Esophagus muscularis mucosa (tissue), 4 donors: ENCODE measurements around the gene HID1. TPM values are rescaled to one million over a fixed set of nuclear protein-coding genes. Genes with fewer than 3 reads are reported as not detected.

ENCODE experiments used
- DNase-seq: peaks from one replicate; pipeline ENCODE4 v3.0.0-alpha.2; 2017; ENCODE audit errors: extremely low spot score
- H3K27ac ChIP-seq, 4 donors: fragments of 200-600 bp; sonication (generic); replicated peaks in 1 of 4; 1 replicate in 3 of 4; 2 replicates in 1 of 4; pipeline ENCODE4 v1.5.1; 2016 to 2019; ENCODE audit warnings: mild to moderate bottlenecking in 1 of 4
- H3K27me3 ChIP-seq, 4 donors: fragments of 200-600 bp; sonication (generic); one replicate each; pipeline versions ENCODE4 v1.5.1 to v1.6.0; 2016 to 2019
- H3K36me3 ChIP-seq, 4 donors: fragments of 200-600 bp; sonication (generic); one replicate each; pipeline ENCODE4 v1.5.1; 2016 to 2019
- H3K4me1 ChIP-seq, 4 donors: fragments of 200-600 bp; sonication (generic); one replicate each; pipeline ENCODE4 v1.5.1; 2016 to 2019
- H3K4me3 ChIP-seq, 4 donors: fragments of 200-600 bp; sonication (generic); 1 replicate in 2 of 4; 2 replicates in 2 of 4; pipeline ENCODE4 v1.5.1; 2016 to 2019; ENCODE audit warnings: mild to moderate bottlenecking in 4 of 4, moderate library complexity in 1 of 4
- H3K9me3 ChIP-seq, 4 donors: fragments of 200-600 bp; sonication (generic); 1 replicate in 3 of 4; 2 replicates in 1 of 4; pipeline ENCODE4 v1.5.1; 2016 to 2019
- CTCF ChIP-seq, 3 experiments: fragments of 200-600 bp in 2 of 3; fragments of 450-650 bp in 1 of 3; sonication (generic) in 2 of 3; IDR thresholded peaks; one replicate each; pipeline ENCODE4 v1.5.1; 2017 to 2019; ENCODE audit warnings: antibody characterized with exemption in 3 of 3, mild to moderate bottlenecking in 2 of 3, moderate library complexity in 1 of 3
- EP300 ChIP-seq: sonication (generic); formaldehyde crosslinking; IDR thresholded peaks from one replicate; pipeline ENCODE4 v1.6.1; 2017; ENCODE audit warnings: antibody characterized with exemption
- POLR2A ChIP-seq: fragments of 450-650 bp; IDR thresholded peaks from one replicate; pipeline ENCODE4 v1.6.1; 2017; ENCODE audit warnings: antibody characterized with exemption, moderate library complexity, mild to moderate bottlenecking, low read depth
- POLR2AphosphoS5 ChIP-seq, 2 donors: sonication (generic); formaldehyde crosslinking; IDR thresholded peaks; one replicate each; pipeline ENCODE4 v1.6.1; 2017; ENCODE audit warnings: antibody characterized with exemption in 2 of 2
- WGBS: methylation state at CpG from one replicate; pipeline ENCODE4 v1.1.5; 2018; 5-methylcytosine and 5-hydroxymethylcytosine counted together
- intact Hi-C: fragments of 100-400 bp; cut with DNase I; formaldehyde crosslinking; loops from one replicate; pipeline ENCODE4 v1.15.1; 2023
- total RNA-seq, 4 donors: library from RNA; depleted of rRNA; stranded (reverse); fragments of >200 nt; gene quantifications; one replicate each; pipeline versions ENCODE4 v1.1.0 to v1.2.1, GENCODE V29; 2016

Gene HID1
- total RNA-seq, 4 donors from 2014 or later: 4.5 to 17.1 (median 10.9) TPM

- no peak overlapping the region for H3K27ac ChIP-seq
- 64% methylated on average over 13 of the region's 13 CpGs for WGBS
- peaks cover 0 to 35% (median 0%) of the 10 kb centered on the region in 4 donors for H3K27me3 ChIP-seq
- intact Hi-C loops: loop anchor here (5.0 to 10.0 kb wide), 2 partner anchors 33 to 160 kb away; partner anchors contain the start of genes OTOP2 and USH1G
- no peak overlapping the region for H3K4me3 ChIP-seq
- H3K4me1 ChIP-seq: no peaks in the 10 kb centered on the region
- no peaks in the 10 kb centered on the region for H3K9me3 ChIP-seq
- TF ChIP-seq POLR2A (no peak), CTCF (IDR thresholded peaks at IDR 0.05) (no peak), EP300 (no peak), POLR2AphosphoS5 (IDR thresholded peaks at IDR 0.05) (no peak)
- no peak for DNase-seq
- peaks cover 0 to 25% (median 19%) of the 10 kb centered on the region in 4 donors for H3K36me3 ChIP-seq
These were observed 17.7 kb downstream of the HID1 start for GRCh38 chr17:74954665-74955421.

GRCh38 chr17:74954115-74954514 lies 18.4 kb downstream of the HID1 start:
- Histone ChIP-seq H3K27me3 (peaks cover 0 to 41% (median 0%) of the 10 kb centered on the region in 4 donors), H3K9me3 (no peaks in the 10 kb centered on the region), H3K4me1 (no peaks in the 10 kb centered on the region), H3K36me3 (peaks cover 0 to 25% (median 19%) of the 10 kb centered on the region in 4 donors), H3K27ac (no peak overlapping the region), H3K4me3 (no peak overlapping the region)
- DNase-seq: no peak
- TF ChIP-seq EP300 (no peak), POLR2A (no peak)
- WGBS: 92% methylated on average over 7 of the region's 15 CpGs
- intact Hi-C loops: loop anchor here (10.0 kb wide), 1 partner anchor 159 kb away; no protein-coding TSS in a partner anchor

GRCh38 chr17:74953134-74953687 lies 19.3 kb downstream of the HID1 start:
- H3K4me3 ChIP-seq: no peak overlapping the region
- WGBS: 87% methylated on average over 3 of the region's 11 CpGs
- no peaks in the 10 kb centered on the region for H3K4me1 ChIP-seq
- no peak for TF ChIP-seq POLR2A
- TF ChIP-seq EP300: no peak
- no peak for TF ChIP-seq POLR2AphosphoS5 (IDR thresholded peaks at IDR 0.05)
- TF ChIP-seq CTCF (IDR thresholded peaks at IDR 0.05): no peak
- intact Hi-C loops: loop anchor here (10.0 kb wide), 1 partner anchor 158 kb away; no protein-coding TSS in a partner anchor
- no peak overlapping the region for H3K27ac ChIP-seq
- H3K9me3 ChIP-seq: no peaks in the 10 kb centered on the region
- no peak for DNase-seq
- peaks cover 0 to 39% (median 0%) of the 10 kb centered on the region in 4 donors for H3K27me3 ChIP-seq
- H3K36me3 ChIP-seq: peaks cover 0 to 25% (median 19%) of the 10 kb centered on the region in 4 donors

GRCh38 chr17:74952431-74953133 lies 20.0 kb downstream of the HID1 start:
- intact Hi-C loops: loop anchor here (10.0 kb wide), 1 partner anchor 158 kb away; no protein-coding TSS in a partner anchor
- Histone ChIP-seq H3K27me3 (peaks cover 0 to 43% (median 0%) of the 10 kb centered on the region in 4 donors), H3K4me1 (no peaks in the 10 kb centered on the region), H3K9me3 (no peaks in the 10 kb centered on the region), H3K27ac (no peak overlapping the region), H3K4me3 (no peak overlapping the region), H3K36me3 (peaks cover 0 to 25% (median 19%) of the 10 kb centered on the region in 4 donors)
- WGBS: 67% methylated on average over 22 of the region's 24 CpGs
- DNase-seq: no peak
- no peak for TF ChIP-seq CTCF (IDR thresholded peaks at IDR 0.05)
- TF ChIP-seq EP300: no peak
- TF ChIP-seq POLR2A: no peak
